GM19468 (cell line): ENCODE results near the gene DHRS1.
A peak's percentile ranks its signal among the peaks of the same experiment; 100 is the strongest.

Source experiments
- ATAC-seq: cut with Tn5 transposase; IDR thresholded peaks from one replicate; pipeline ENCODE4 v1.9.1; 2021; ENCODE audit warnings: mild to moderate bottlenecking, moderate library complexity, moderate number of reproducible peaks; ENCODE audit not compliant: unreplicated experiment; ENCODE audit errors: extremely low read depth

DHRS1 gene

DNA sequence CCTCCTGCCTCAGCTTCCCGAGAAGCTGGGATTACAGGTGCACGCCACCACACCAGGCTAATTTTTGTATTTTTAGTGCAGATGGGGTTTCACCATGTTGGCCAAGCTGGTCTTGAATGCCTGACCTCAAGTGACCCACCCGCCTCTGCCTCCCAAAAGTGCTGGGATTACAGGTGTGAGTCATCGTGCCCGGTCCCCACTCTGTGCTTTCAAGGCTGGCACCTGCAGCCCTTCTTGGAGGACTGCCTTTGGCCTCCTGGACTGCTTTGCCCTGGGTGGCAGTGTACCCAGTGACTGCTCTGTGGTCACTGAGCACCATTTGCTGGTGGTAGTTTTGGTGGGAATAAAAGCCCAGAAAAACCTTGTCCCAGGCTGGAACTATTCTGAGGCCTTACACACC lies 12.6 kb downstream of the DHRS1 start:
- no peak for ATAC-seq

DNA sequence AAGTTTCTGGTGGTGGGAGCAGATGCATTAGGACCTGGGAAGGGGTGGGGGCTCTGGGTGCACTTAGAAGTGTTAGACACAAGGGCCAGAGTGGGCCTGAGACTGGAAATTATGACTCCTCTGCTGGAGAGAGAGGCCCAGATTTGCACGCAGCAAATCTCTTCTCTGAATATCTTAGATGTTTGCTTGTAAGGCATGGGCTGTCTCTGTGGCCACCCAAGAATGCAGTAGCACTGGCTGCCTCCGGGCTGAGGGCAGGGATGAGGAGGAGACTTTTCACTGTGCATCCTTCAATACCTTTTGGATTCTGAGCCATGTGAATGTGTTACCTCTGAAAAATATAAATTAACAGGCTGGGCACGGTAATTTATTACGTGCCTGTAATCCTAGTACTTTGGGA lies 14.2 kb downstream of the DHRS1 start:
- no peak for ATAC-seq

DNA sequence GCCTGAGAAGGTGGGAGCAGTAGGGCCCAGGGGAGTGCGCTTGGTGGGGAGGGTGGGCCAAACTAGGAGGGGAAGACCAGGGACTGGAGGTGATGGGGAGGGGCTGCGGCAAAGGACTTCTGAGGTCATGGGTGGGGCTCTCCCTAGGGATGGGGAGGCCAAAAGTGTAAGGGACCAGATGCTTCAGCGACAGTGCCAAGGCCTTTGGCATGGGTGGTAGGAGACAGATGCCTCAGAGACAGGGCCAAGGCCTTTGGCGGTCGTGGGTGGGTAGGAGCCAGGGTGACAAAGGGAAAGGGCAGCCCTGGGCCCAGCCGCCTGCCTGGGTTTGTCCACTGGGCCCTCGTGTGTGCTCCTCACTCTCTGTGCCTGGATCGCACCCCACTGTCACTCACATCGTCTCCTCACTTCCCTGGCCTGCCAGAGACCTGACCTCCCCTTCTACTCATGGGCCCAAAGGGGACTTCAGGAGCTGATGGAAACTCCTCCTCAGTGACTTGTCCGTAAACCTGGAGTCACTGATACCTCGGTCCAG lies 15.0 kb downstream of the DHRS1 start:
- no peak for ATAC-seq

DNA sequence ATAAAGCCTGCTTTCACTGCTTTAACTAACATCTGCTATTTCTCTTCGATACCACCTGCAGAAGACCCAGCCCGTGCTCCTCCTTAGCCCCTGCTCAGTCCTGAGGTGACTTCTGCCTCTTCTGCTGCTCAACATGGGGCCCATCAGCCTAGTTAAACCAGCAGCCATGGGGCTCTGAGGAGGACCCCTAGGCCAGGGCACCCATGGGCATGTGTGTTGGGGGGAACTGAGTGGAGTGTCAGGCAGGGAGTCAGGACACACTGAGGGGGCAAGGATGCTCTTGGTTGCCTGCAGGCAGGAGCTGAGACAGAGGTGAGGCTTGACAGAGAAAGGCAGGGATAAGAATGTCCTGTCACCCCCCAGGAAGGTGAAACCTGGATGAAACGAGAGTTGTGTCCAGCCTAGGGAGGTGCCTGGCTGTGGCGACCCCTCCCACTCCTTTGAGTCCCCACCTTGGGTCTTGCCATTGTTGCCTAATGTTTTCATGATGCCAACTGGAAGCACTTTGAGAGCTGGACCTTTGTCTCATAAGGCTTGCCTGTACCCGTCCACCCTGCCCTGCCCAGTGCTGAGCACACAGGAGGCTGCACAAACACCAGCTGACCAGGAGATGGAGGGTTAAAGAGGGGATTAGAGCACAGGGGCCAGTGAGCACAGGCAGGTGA lies 15.7 kb downstream of the DHRS1 start:
- ATAC-seq: no peak

DNA sequence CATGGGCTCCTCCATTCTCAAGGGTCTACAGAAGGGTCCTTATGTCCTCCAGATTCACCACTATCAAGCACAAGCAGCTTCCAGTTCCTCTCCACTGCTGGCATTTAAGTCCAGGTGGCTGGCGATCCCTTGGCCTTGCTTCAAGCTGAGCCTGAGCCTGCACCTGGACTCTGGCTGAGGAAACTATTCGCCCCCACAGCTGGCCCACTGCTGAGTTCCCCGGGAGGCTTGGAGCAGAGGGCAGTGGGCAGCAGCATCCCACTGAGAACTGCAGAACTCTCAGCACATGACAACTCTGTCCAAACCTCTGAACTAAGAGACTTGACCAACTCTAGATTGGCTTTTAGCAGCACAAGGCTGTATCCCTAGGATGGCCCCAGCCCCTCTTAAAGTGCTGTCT lies 16.8 kb downstream of the DHRS1 start:
- ATAC-seq: no peak

DNA sequence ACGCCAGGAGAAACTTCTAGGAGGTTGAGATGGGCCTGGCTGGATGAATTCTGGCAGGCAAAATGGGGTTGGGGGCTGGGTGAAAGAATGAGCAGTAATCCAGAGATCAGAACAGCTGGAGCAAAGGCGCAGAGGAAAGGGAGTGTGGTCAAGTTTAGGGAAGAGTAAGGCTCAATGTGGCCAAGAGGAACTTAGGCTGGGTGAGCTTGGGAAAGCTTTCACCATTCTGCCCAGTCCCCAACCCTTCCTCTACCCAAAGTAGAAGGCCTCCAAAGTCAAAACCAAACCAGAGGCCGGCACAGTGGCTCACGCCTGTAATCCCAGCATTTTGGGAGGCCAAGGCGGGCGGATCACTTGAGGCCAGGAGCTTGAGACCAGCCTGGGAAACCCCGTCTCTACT lies 17.9 kb downstream of the DHRS1 start:
- ATAC-seq: no peak

DNA sequence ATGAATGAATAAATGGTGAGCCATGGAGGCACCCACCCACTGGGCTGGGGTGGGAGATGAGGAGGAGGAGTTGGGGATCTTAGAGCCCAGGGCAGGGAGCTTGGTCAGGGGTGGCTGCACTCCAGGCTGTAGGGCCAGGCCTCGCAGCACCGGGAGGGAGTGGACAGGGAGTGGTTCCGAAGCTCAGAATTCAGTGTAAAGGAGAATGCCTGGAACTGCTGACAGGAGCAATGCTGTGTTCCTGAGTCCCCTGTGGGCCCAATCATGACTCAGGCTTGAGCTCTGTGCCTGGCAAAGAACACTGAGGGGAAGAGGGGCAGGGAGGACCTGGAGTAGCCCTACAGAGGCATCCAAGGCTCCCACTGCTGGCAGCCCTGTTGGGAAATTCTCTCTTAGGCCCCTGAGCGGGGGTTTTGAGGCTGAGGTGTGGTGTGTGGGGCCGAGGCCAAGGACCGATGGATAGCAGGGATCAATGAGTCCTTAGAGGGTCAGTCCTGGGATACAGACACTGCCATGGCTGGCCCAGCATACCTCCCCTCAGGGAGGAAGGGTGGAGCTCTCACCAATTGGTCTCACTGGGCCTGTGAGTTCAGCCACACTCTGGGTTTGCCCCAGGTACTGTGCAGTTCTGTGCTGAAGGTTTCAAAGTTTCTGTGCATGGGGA lies 18.7 kb downstream of the DHRS1 start:
- no peak for ATAC-seq

DNA sequence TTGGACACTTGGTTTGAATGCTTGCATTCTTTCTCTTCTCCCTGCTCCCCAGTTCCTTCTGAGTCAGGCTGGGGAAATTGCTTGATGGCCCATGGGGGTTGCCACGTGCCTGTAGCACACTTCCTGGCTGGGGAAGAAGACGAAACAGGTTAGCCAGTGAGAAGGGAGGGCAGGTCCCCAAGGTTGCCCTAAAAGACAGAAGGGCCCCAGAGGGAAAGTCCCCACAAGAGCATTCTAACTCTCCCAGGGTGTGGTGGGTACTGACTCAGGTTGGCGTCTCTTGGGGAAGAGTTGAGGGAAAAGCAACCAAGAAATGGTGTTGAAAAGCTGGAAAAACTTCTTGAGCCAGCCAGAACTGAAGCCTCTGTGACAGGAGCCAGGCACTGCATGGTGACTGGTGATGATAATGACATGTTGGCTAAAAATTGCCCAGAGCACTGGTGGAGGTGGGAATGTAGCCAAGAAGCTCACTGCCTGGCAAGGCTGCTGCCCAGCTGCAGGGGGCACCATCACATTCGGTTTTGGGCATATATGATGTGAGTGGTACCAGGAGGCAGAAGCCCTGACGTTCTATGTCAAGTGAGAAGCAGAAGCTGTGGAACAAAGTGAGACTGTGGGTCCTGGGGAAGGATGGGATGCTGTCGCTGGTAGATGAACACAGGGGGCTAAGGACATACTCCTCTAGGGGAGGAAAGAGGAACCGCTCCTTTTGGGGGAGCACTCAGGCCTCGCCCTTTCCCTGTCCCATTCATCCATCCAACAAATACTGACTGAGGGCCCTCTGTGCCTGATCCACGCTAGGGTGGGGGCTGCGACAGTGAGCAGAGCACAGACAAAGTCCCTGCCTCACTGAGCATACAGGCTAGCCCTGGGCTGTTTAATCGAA lies 20.0 kb downstream of the DHRS1 start:
- ATAC-seq: peak; percentile 30

DNA sequence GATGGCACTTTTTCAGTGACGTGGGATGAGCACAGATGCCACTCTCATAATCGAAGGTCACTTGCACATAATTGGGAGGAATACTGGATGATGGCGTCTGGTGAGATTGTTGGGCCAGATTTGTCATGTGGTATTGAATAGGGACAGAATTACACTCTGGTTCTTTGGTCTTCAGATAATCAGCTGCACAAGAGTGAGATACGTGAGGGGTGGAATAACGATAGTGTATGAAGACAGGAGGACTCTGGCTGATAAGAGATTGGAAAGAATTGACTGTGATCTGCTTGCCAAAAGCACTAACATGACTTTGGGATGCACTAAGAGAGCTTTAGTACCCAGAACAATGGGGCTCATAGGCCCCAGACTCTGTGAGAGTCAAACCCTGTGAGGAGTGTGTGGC lies 21.2 kb downstream of the DHRS1 start:
- ATAC-seq: no peak

DNA sequence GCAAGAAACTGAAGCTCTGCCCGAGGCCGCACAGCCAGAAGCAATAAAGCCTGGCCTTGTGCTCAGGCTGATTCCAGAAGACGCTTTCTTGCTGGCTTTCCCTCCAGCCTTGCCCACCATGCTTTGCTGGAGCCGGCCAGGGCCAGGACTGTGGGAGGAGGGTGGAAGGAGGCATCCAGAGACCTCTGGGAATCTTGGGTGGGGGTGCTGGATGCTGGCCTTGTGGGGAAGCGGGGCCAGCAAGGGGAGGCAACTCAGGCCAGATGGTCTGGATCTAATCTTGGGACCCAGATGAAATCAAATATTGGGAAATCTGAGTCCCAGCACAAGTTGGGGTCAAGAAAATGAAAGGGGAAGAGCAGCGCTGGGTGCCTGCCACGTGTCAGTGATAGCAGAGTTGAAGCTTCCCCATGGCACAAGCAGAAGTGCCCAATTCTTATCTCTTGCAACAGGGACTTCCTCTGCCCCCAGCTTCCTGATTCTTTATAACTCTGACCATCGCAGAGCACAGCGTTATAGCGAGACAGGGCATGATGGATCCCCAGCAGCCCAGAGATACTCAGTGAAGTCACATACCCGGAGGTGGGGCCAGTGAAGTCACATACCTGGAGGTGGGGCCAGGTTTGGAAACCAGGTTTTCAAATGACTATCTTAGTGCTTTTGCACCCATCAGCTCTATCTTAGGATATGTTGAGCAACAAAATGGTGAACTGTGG lies 21.8 kb downstream of the DHRS1 start:
- ATAC-seq: no peak

DNA sequence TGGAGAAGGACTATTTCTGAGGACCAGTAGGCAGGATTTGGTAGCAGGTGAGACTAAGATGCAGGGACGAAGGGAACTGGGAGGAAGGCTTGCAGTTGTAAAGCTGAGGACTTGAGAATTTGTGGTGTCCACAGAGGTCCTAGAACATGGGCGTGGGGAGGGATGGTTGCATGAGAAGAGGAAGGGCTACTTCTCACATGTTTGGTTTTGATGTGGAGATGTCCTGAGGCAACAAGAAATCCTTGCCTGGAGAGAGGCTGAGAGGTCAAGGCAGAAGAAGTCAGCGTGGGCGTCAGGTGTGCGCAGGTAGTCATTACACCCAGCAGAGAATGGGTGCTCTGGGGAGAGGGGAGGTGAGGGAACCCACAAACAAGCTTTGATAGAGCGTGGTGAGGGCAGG lies 22.5 kb downstream of the DHRS1 start:
- ATAC-seq: no peak

DNA sequence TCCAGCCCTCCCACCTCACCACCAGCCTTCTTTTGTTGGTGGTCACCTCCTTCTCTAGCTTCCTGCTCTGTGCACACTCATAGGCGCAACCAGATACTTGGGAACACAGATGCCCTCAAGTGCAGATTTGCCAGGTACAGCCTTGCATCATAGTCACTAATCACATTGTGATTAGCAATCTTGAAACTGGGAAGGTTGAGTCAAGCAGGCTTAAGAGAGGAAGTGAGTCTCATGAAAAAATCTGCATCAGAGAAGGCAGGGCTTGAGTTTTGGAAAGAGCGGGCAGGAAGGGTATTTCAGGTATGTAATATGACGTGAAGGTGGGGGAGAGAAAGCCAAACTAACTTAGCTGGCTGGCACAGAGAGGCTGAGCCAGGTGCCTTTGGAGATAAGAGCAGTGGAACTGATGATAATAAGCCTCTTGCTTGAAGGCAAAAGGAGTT lies 25.5 kb downstream of the DHRS1 start:
- no peak for ATAC-seq

DNA sequence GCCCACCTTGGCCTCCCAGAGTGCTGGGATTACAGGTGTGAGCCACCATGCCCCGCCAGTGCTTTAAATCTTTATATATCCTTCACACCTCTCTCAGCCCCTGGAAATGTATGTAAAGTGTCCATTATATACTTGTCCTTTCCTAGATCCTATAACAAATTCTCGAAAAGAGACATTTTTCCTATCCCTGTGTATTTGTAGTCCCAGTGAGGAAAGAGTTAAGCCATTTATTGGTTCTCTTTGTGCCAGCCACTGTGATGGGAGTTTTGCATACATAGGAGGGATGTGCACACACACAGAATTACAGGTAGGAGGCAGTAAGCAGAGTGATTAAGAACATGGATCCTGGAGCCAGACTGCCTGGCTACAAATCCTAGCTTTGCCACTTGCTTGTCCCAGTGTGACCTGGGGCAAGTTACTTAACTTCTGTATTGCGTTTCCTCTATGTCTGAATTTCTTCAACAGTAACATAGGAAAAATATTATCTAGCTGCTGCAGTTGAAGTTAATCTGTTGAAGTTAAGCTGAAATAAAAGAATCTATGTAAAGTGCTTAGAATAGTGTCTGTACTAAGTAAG lies 26.1 kb downstream of the DHRS1 start:
- no peak for ATAC-seq

DNA sequence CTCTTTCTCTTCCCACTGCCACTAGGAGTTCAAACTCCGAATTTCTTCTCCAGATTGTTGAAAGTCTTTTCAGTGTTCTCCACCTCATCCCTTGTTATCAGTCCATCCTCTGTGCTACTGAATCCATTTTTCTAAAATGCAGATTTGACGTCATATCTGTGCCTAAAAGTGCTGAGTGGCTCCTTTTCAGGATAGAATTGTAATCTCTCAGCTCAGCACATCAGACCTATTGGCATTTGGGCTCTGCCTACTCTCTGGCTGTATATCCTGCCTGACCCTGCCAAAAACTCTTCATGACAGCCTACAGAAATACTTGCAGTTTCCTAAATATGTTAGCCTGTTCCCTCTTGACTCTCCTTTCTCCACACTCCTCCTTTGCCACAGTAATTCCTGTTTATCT lies 27.1 kb downstream of the DHRS1 start:
- no peak for ATAC-seq

DNA sequence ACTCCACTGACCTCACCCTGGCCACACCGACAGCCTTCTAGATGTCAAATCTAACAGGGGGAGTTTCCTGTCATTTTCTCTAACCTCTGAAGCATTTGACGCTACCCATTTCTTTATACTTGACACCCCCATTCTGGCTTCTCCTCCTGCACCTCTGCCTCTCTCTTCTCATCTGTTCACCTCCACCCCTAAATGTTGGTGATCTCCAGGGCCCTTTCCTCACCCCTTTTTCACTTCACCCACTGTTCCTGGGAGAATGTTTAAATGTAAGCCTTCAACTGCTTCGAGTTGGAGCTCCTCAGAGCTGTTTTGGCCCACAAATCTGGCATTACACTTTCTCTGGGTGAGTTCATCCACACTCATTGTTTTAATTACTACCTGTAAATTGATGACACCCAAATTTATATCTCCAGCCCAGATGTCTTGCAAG lies 27.7 kb downstream of the DHRS1 start:
- no peak for ATAC-seq

DNA sequence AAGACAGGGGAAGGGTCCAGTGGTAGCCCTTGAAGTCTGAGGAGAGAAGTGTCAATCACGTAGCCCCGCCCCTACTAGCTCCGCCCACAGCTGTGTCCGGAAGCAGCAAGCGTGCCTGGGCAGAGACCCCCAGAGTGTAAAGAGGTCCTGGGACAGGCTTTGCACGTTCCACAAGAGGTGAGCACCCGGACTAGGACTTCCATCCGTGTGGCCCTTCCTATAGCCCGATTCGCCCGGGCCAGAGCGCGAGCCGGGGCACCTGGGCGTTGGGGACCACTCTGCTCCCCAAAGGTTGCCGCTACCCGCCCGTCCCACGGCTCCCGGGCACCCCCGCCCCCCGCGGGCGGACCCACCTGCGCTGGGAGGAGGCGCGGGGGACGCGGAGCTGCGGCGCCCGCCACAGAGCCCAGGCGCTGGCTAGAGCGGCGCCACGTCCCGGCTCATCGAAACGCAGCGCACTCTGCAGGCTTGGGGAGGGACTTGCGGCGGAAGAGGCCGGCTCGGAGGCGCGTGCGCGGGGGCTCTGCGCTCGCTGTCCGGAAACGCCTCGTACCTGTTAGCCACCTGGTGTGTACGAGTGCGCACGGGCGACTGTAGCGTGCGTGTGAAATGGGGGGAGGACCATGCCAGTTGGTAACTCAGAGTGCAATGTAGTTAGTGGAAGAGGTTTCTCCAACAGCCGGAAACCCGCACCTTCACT lies 28.3 kb downstream of the DHRS1 start, which contains the start of gene RABGGTA:
RABGGTA (minus strand) TSS at position 464 of the 700 bp plus-strand sequence. CDS start 482 bp downstream, outside the sequence.
- ATAC-seq: peak; percentile 90

DNA sequence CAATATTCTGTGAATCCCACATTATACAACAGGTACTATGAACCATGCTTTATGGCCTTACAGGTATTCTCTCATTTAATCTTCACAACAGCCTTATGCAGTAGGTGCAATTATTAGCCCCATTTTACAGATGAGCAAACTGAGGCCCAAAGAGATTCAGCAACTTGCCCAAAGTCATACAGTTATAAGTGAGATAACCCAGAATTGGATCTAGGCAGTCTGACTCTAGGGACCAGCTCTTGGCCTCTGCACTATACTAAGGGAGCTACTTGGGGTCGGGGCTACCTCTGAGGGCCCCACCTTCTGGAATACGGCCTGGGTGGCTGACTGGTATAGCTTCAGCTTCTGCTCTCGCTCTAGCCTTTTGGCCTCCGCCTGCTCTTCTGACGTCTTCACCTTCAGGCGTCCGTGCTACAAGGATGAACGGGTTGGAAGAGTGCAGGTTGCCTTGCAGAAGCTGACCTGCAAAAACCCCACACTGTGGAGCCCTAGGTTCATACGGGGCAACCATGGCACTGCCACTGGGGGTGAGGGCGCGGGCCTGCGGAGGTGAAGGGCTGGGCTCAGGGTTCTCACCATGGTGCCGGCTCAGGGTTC lies 28.9 kb downstream of the DHRS1 start:
- no peak for ATAC-seq

DNA sequence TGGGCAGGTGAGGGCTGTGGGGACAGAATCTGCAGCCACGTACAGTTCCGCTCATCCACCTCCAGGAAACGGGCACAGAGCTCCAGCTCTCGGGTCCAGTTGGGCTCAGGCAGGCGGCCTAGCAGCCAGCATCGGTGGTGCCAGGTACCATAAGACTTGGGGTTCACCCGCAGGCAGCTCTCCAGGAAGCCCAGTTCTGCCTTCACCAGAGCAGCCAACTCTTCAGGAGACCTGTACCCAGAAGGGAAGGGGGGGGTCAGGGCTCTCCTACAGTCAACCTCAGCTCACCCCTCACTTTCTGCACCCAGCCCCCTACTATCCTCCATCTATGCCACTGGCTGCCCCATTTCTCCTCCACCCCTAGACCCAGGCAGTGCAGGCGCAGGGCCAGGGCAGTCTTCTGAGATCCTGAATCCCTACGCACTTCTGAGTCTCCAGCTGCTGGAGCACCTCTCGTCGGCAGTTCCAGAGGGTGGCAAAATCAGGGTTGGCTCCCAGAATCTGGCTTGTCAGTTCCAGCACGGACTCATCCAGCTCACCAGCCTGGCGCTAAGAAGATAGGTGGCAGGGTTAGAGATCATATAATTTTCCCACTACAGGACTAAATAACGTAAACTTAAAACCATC lies 29.6 kb downstream of the DHRS1 start:
- ATAC-seq: no peak
